Body of pancreas (tissue), 4 donors: ENCODE data around the gene SLC9A5.

ENCODE experiments used
- CTCF ChIP-seq, 7 experiments: fragments of 450-650 bp in 4 of 7; fragments of 200-600 bp in 3 of 7; sonication (generic) in 3 of 7; IDR thresholded peaks; one replicate each; pipeline ENCODE4 v1.5.1; 2016 to 2019; ENCODE audit warnings: antibody characterized with exemption in 7 of 7
- POLR2A ChIP-seq, 3 donors: fragments of 450-650 bp; IDR thresholded peaks; one replicate each; pipeline ENCODE4 v1.6.1; 2016; ENCODE audit warnings: antibody characterized with exemption in 3 of 3, mild to moderate bottlenecking in 2 of 3

GRCh38 chr16:67235816-67236562 is 12.8 kb upstream of the SLC9A5 start:
- TF ChIP-seq CTCF (IDR thresholded peaks at IDR 0.05) (no peak), POLR2A (IDR thresholded peaks at IDR 0.05) (no peak)
